Stimulated activated CD8-positive, alpha-beta memory T cell treated with anti-CD3 and anti-CD28 coated beads, Interleukin-15, amount 100 ng/mL, for 1 hour (primary cell): ENCODE results near the gene HTR1D.

Experiments used
- DNase-seq: peaks from one replicate; pipeline ENCODE4 v3.0.0-alpha.2; 2020; ENCODE audit warnings: low read depth

The HTR1D gene

GRCh38 chr1:23150125-23150524 lies 67.2 kb downstream of the HTR1D start:
- DNase-seq: no peak

GRCh38 chr1:23149114-23149513 lies 68.2 kb downstream of the HTR1D start:
- no peak for DNase-seq

- DNase-seq: no peak
Measured at GRCh38 chr1:23148084-23148483, 69.2 kb downstream of the HTR1D start.
